HEK293T (cell line): ENCODE measurements around the gene SCTR.
A peak's percentile ranks its signal among the peaks of the same experiment; 100 is the strongest.

ENCODE experiments used
- CTCF ChIA-PET: fragments of 350-600 bp; formaldehyde crosslinking; extraction: SDS; loops from one replicate; lab custom pipeline; 2021; ENCODE audit warnings: antibody characterized with exemption, inconsistent platforms; lab: Yijun Ruan, JAX
- POLR2A ChIA-PET: fragments of 350-600 bp; formaldehyde crosslinking; extraction: SDS; loops from one replicate; lab custom pipeline; 2020; ENCODE audit warnings: antibody characterized with exemption, inconsistent platforms; lab: Yijun Ruan, JAX
- DNase-seq: peaks from one replicate; pipeline ENCODE4 v3.0.0; 2012; ENCODE audit warnings: mixed read lengths; ENCODE audit errors: extremely low spot score
- ARNT ChIP-seq: fragments of 450-650 bp; IDR thresholded peaks from 2 replicates; pipeline ENCODE4 v1.6.1; 2017; ENCODE audit warnings: mild to moderate bottlenecking
- BHLHE40 ChIP-seq: fragments of 450-650 bp; IDR thresholded peaks from 2 replicates; pipeline ENCODE4 v1.6.1; 2016; ENCODE audit warnings: mild to moderate bottlenecking, moderate library complexity, borderline replicate concordance
- CTBP1 ChIP-seq: fragments of 450-650 bp; IDR thresholded peaks from 2 replicates; pipeline ENCODE4 v1.6.1; 2016; ENCODE audit warnings: borderline replicate concordance
- ELF4 ChIP-seq: fragments of 450-650 bp; IDR thresholded peaks from 2 replicates; pipeline ENCODE4 v1.6.1; 2017; ENCODE audit warnings: antibody characterized with exemption
- FOXA1 ChIP-seq: fragments of 450-650 bp; IDR thresholded peaks from 2 replicates; pipeline ENCODE4 v1.6.1; 2016; ENCODE audit warnings: mild to moderate bottlenecking
- FOXK2 ChIP-seq: fragments of 450-650 bp; IDR thresholded peaks from 2 replicates; pipeline ENCODE4 v1.6.1; 2016; ENCODE audit warnings: mild to moderate bottlenecking
- FOXM1 ChIP-seq: fragments of 450-650 bp; IDR thresholded peaks from 2 replicates; pipeline ENCODE4 v1.6.1; 2017; ENCODE audit warnings: mild to moderate bottlenecking, borderline replicate concordance
- HDGF ChIP-seq: fragments of 450-650 bp; IDR thresholded peaks from 2 replicates; pipeline ENCODE4 v1.6.1; 2017; ENCODE audit warnings: antibody characterized with exemption, borderline replicate concordance
- L3MBTL2 ChIP-seq: fragments of 450-650 bp; conservative IDR thresholded peaks from 2 replicates; pipeline ENCODE4 v1.6.1; 2016; ENCODE audit warnings: mild to moderate bottlenecking
- LEF1 ChIP-seq: fragments of 450-650 bp; IDR thresholded peaks from 2 replicates; pipeline ENCODE4 v1.6.1; 2017; ENCODE audit warnings: mild to moderate bottlenecking, borderline replicate concordance
- NFRKB ChIP-seq: fragments of 450-650 bp; IDR thresholded peaks from 2 replicates; pipeline ENCODE4 v1.6.1; 2016; ENCODE audit warnings: mild to moderate bottlenecking, moderate library complexity
- SP1 ChIP-seq: fragments of 450-650 bp; IDR thresholded peaks from 2 replicates; pipeline ENCODE4 v1.6.1; 2017
- SUZ12 ChIP-seq: fragments of 450-650 bp; IDR thresholded peaks from 2 replicates; pipeline ENCODE4 v1.6.1; 2016; ENCODE audit warnings: mild to moderate bottlenecking
- TARDBP ChIP-seq: fragments of 450-650 bp; IDR thresholded peaks from 2 replicates; pipeline ENCODE4 v1.6.1; 2016
- ZNF384 ChIP-seq: fragments of 450-650 bp; IDR thresholded peaks from 2 replicates; pipeline ENCODE4 v1.6.1; 2016
- TF ChIP-seq, protein P1 (sequence below): fragments of 450-650 bp; IDR thresholded peaks from 2 replicates; pipeline ENCODE4 v1.6.1; 2016

Gene SCTR

GRCh38 chr2:119531292-119531691 is 7.0 kb upstream of the SCTR start:
- ChIA-PET POLR2A (no interaction called here), CTCF (interaction anchor here (0.8 kb wide), 1 partner anchor 46 kb away, joined by 3 read pairs; no protein-coding TSS in a partner anchor)
- no peak for TF ChIP-seq ELF4
- TF ChIP-seq TARDBP, result no peak
- TF ChIP-seq L3MBTL2, result no peak
- no peak for TF ChIP-seq ZNF384
- no peak for TF ChIP-seq NFRKB
- TF ChIP-seq FOXK2, result no peak
- TF ChIP-seq BHLHE40, result no peak
- TF ChIP-seq LEF1, result no peak
- TF ChIP-seq ARNT, result no peak
- TF ChIP-seq HDGF, result no peak
- TF ChIP-seq FOXA1, result no peak
- TF ChIP-seq, protein P1, sequence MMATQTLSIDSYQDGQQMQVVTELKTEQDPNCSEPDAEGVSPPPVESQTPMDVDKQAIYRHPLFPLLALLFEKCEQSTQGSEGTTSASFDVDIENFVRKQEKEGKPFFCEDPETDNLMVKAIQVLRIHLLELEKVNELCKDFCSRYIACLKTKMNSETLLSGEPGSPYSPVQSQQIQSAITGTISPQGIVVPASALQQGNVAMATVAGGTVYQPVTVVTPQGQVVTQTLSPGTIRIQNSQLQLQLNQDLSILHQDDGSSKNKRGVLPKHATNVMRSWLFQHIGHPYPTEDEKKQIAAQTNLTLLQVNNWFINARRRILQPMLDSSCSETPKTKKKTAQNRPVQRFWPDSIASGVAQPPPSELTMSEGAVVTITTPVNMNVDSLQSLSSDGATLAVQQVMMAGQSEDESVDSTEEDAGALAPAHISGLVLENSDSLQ, result no peak
- no peak for TF ChIP-seq SP1
- no peak for TF ChIP-seq CTBP1
- DNase-seq, result no peak

GRCh38 chr2:119527999-119528398 is 3.7 kb upstream of the SCTR start:
- TF ChIP-seq ELF4 (no peak), ZNF384 (no peak), FOXK2 (no peak), L3MBTL2 (no peak), FOXA1 (no peak)
- TF ChIP-seq, protein P1, result peak; percentile 61
- ChIA-PET POLR2A (no interaction called here), CTCF (no interaction called here)
- no peak for DNase-seq

- no peak for DNase-seq
- ChIA-PET POLR2A (no interaction called here), CTCF (no interaction called here)
- no peak for TF ChIP-seq ELF4
- TF ChIP-seq, protein P1, result 0 out of 2 replicates have a peak, but pooled peaks have one; percentile 21
Observed at GRCh38 chr2:119525614-119526013, 1.3 kb upstream of the SCTR start.

DNA sequence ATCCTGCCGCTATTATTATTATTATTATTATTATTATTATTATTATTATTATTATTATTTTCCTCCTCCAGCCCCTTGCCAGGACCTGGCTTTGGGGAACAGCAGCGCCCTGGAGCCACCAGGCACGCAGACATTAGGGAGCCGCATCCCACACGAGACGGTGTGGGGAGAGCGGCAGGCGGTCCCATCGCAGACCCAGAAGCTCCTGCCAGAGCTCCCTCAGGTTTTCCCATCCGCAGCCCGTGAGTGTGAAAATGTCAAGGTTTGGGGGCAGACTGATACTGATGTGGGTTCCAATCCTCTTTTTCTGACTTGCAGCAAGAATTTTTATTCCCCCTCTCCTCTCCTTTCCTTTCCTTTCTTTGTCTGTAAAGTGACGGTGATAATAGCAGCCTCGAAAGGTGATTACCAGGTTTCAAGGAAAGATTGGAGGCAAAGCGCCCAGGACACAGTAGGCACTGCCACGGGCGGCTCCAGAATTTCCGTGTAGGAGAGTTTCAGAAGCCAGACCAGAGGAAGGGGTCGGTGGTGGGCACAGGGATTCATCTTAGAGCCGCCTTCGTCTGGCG is 816 bp downstream of the SCTR start:
- CTCF ChIA-PET, result no interaction called here
- POLR2A ChIA-PET, result no interaction called here
- DNase-seq, result no peak
- TF ChIP-seq BHLHE40, result no peak
- TF ChIP-seq ZNF384, result no peak
- TF ChIP-seq FOXK2, result no peak
- TF ChIP-seq TARDBP, result no peak
- TF ChIP-seq FOXM1, result no peak
- no peak for TF ChIP-seq NFRKB

DNA sequence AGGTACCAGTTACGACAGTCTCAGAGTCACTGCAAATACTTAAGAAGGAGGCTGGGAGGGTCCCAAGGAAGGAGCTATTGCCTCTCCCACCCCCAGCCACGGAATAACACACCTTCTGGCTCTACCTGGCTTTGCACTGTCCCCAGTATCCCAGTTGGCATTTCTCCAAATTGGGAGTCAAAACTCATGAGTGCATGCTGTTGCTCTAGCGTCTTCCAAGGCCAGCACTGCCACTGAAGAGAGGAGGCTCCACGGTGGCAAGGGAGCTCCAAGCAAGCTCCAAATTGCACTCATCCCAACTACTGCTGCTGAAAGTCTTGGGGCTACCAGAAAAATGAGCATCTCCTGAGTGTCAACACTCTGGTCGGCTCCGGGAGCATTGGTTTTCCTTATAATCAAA is 1.6 kb downstream of the SCTR start:
- POLR2A ChIA-PET, result no interaction called here
- no peak for DNase-seq
- CTCF ChIA-PET, result no interaction called here
- TF ChIP-seq LEF1 (no peak), SP1 (no peak), FOXM1 (no peak), CTBP1 (no peak), ELF4 (no peak), TARDBP (no peak), SUZ12 (no peak), FOXK2 (no peak), ZNF384 (no peak), BHLHE40 (no peak), HDGF (no peak), NFRKB (no peak), L3MBTL2 (no peak), FOXA1 (no peak), ARNT (no peak)
- TF ChIP-seq, protein P1, result no peak

DNA sequence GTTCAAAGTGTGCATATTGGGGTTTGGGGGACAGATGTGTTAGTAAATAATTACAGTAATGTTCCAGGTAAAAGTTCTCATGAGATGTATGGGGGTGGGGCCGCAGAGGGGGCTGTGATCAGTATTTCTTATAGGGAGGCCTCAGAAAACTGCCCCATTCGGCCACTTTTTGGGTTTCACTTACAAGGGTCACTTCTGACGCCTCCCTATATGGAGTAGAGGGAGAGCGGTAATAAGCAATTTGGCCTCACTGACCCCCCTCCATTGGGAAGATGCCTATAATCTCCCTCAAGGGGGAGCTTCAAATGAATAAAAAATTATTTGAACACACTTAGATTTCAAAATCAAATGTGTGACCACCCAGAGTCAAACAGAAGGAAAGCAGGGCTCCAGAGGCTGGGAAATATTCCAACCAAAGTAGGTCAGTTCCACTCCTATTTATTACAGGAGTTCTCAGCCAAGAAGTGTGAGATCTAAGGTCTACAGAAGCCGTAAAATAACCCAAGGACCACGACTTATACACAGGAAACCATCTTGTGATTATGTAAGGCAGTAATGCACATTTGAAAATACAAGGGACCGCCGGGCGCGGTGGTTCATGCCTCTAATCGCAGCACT is 2.7 kb downstream of the SCTR start:
- CTCF ChIA-PET, result no interaction called here

More for the DNA sequence above, 2.7 kb downstream of the SCTR start:
- no peak for DNase-seq
- POLR2A ChIA-PET, result no interaction called here
- TF ChIP-seq ARNT, result no peak
- TF ChIP-seq ELF4, result no peak
- no peak for TF ChIP-seq TARDBP
- TF ChIP-seq L3MBTL2, result no peak
